ENCODE results near the gene TMPRSS15.
"Not testable (repeated sequence)": the region's sequence is repeated elsewhere in the genome, so short reads cannot be mapped to it uniquely, and the experiment has no call there.

The TMPRSS15 gene

GRCh38 chr21:18403735-18404450 lies at the start of gene TMPRSS15:
Gene TMPRSS15, minus strand, starts transcription at chr21:18403785. Its CDS starts 163 bp downstream, at chr21:18403622.
- DNase-seq = no peak

GRCh38 chr21:18451670-18452069 lies 48.1 kb upstream of the TMPRSS15 start:
- no peak for DNase-seq

GRCh38 chr21:18449605-18450550 lies 46.3 kb upstream of the TMPRSS15 start:
- DNase-seq = no peak

GRCh38 chr21:18443701-18444100 lies 40.1 kb upstream of the TMPRSS15 start:
- DNase-seq = no peak

- DNase-seq = no peak
Observed at GRCh38 chr21:18443085-18443484, 39.5 kb upstream of the TMPRSS15 start.

- DNase-seq = no peak
Observed at GRCh38 chr21:18430341-18430740, 26.8 kb upstream of the TMPRSS15 start.

GRCh38 chr21:18424276-18424675 lies 20.7 kb upstream of the TMPRSS15 start:
- no peak for DNase-seq

GRCh38 chr21:18417141-18417790 lies 13.7 kb upstream of the TMPRSS15 start:
- DNase-seq = no peak

- no peak for DNase-seq
Observed at GRCh38 chr21:18411565-18411964, 8.0 kb upstream of the TMPRSS15 start.

- no peak for DNase-seq
Observed at GRCh38 chr21:18409579-18409978, 6.0 kb upstream of the TMPRSS15 start.

GRCh38 chr21:18398843-18399242 lies 4.7 kb downstream of the TMPRSS15 start:
- no peak for DNase-seq

- no peak for DNase-seq
Observed at GRCh38 chr21:18387994-18388393, 15.6 kb downstream of the TMPRSS15 start.

- DNase-seq = peak; percentile 56
Observed at GRCh38 chr21:18384771-18385170, 18.8 kb downstream of the TMPRSS15 start.

GRCh38 chr21:18382934-18383619 lies 20.5 kb downstream of the TMPRSS15 start:
- not testable (repeated sequence) for DNase-seq

- no peak for DNase-seq
Observed at GRCh38 chr21:18382141-18382540, 21.4 kb downstream of the TMPRSS15 start.

- no peak for DNase-seq
Observed at GRCh38 chr21:18373606-18374005, 30.0 kb downstream of the TMPRSS15 start.

- DNase-seq = no peak
Observed at GRCh38 chr21:18370301-18370700, 33.3 kb downstream of the TMPRSS15 start.

GRCh38 chr21:18369115-18369514 lies 34.5 kb downstream of the TMPRSS15 start:
- peak; percentile 58 for DNase-seq

- DNase-seq = no peak
Observed at GRCh38 chr21:18368205-18368604, 35.4 kb downstream of the TMPRSS15 start.

GRCh38 chr21:18356801-18357200 lies 46.8 kb downstream of the TMPRSS15 start:
- DNase-seq = no peak

GRCh38 chr21:18354947-18355346 lies 48.6 kb downstream of the TMPRSS15 start:
- DNase-seq = no peak

- no peak for DNase-seq
Observed at GRCh38 chr21:18350216-18350615, 53.4 kb downstream of the TMPRSS15 start.

- peak; percentile 5 for DNase-seq
Observed at GRCh38 chr21:18349468-18349867, 54.1 kb downstream of the TMPRSS15 start.

Measured in NCI-H2227 treated with DMSO at 0.1 percent for 48 hours (cell line).